LNCaP clone FGC (cell line): Measurements from ENCODE around the gene PAQR3.

Experiments
- DNase-seq: peaks from one replicate; pipeline ENCODE4 v3.0.0-alpha.2; 2011; ENCODE audit warnings: low read depth
- H3K4me3 ChIP-seq: 2 replicates; pipeline ENCODE4 v1.5.1; 2011; ENCODE audit warnings: mild to moderate bottlenecking, low read depth, low read length, control low read depth
- TF ChIP-seq, protein P1 (sequence below): IDR thresholded peaks from 2 replicates; pipeline ENCODE4 v1.5.1; 2012; ENCODE audit warnings: mild to moderate bottlenecking; ENCODE audit not compliant: control insufficient read depth, insufficient read depth; ENCODE audit errors: extremely low read depth

PAQR3 gene

DNA sequence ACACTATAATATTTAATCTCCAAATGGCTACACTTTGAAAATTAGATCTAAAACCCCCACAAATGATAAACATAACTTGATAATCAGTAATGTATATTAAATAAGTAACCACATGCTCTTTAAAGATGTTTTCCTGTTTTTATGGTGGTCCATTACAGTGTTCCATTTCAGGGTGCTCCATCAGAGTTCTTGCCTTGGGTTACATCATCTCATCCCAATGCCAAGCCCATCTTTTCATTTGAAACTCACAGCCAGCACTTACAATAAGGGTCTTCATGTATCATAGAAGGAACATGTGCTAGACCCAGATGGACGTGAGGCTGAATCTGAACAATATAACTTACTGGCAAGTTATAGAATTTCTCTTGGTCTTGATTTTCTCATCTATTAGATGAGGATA is 10.5 kb upstream of the PAQR3 start:
- TF ChIP-seq, protein P1, sequence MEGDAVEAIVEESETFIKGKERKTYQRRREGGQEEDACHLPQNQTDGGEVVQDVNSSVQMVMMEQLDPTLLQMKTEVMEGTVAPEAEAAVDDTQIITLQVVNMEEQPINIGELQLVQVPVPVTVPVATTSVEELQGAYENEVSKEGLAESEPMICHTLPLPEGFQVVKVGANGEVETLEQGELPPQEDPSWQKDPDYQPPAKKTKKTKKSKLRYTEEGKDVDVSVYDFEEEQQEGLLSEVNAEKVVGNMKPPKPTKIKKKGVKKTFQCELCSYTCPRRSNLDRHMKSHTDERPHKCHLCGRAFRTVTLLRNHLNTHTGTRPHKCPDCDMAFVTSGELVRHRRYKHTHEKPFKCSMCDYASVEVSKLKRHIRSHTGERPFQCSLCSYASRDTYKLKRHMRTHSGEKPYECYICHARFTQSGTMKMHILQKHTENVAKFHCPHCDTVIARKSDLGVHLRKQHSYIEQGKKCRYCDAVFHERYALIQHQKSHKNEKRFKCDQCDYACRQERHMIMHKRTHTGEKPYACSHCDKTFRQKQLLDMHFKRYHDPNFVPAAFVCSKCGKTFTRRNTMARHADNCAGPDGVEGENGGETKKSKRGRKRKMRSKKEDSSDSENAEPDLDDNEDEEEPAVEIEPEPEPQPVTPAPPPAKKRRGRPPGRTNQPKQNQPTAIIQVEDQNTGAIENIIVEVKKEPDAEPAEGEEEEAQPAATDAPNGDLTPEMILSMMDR = no peak

DNA sequence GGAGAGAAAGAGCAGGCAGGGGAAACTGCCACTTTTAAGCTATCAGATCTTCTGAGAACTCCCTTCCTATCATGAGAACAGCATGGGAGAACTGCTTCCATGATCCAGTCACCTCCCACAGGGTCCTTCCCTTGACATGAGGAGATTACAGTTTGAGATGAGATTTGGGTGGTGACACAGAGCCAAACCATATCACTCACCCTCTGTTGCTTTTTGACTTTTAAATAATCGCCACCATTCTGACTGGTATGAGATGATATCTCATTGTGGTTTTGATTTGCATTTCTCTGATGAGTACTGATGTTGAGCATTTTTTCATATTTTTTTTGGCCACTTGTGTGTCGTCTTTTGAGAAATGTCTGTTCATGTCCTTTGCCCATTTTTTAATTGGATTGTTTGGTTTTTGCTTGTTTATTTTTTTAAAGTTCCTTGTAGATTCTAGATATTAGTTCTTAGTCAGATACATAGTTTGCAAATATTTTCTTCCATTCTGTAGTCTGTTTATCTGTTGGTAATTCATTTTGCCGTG is 6.5 kb upstream of the PAQR3 start:
- TF ChIP-seq, protein P1 = no peak
- no peak for DNase-seq
- H3K4me3 ChIP-seq = no peak overlapping the region

More for the DNA sequence above, 10.5 kb upstream of the PAQR3 start:
- no peak for DNase-seq
- H3K4me3 ChIP-seq = no peak overlapping the region

DNA sequence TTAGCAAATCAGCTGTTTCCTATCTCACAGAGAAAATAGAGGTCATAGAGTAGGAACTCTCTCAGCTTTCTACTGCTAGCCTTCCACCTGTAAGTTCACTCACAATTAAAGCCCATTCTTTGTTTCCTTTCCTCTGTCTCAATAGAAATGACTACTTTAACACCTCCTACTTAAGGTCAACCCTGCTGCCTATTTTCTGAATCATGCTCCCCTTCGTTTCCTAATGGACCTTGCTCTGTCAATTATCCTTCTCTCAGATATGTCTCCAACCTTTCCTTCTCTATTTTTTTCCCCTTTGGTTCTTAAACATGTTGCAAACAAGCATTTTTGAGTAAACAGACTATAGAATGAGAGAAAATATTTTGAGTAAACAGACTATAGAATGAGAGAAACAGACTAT is 5.1 kb upstream of the PAQR3 start:
- no peak overlapping the region for H3K4me3 ChIP-seq
- no peak for DNase-seq
- TF ChIP-seq, protein P1 = no peak

DNA sequence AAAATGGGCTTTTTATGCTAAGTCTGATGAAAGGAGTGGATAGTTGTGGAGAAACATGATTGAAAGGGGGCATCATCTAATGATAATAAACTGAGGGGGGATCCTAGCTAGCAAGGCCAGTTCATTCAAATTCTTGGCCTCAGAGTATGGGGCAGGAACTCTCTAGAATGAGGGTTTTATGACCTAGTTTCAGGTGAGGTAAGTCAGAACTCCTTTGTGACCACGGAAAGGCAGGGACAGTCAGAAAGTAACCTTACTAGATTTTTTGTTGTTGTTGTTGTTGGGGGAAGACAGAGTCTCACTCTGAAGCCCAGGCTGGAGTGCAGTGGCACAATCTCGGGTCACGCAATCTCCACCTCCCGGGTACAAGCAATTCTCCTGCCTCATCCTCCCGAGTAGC is 1.5 kb upstream of the PAQR3 start:
- DNase-seq = no peak
- TF ChIP-seq, protein P1 = no peak
- no peak overlapping the region for H3K4me3 ChIP-seq

DNA sequence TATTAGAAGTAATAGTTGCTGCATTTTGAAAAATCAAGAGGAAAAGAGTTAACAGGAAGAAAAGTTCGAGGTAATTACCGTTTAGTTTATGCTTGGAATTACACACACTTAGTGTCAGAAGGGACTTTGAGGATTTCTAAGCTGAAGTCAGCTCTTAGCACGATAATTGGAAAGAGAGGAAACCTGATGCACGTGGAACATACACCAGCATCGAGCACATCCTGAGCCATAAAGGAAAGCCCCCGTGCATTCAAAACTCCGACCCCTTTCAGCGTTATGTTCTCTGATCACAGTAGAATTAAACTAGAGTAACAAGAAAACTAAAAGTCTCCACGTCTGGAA is 400 bp upstream of the PAQR3 start:
- TF ChIP-seq, protein P1 = no peak
- H3K4me3 ChIP-seq = peak overlapping the region; percentile 64
- no peak for DNase-seq

DNA sequence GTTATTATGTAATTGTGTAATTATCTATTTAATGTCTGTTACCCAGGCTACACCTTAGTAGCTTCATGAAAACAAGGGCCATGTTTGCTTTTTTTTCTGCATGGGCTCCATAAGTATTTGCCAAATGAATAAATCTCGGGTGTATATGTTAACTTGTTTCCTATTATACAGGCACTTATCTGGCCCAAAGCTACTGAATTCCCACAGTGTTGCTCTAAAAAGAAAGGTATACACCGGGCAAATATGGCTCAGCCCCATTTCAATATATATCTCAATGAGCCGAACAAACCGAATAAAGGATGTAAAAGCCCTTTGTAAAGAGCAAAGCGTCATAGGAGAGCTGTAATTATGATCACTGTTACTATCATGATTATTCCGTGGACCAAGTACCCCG is 767 bp downstream of the PAQR3 start:
- H3K4me3 ChIP-seq = peak overlapping the region; percentile 64
- DNase-seq = no peak
- TF ChIP-seq, protein P1 = no peak

DNA sequence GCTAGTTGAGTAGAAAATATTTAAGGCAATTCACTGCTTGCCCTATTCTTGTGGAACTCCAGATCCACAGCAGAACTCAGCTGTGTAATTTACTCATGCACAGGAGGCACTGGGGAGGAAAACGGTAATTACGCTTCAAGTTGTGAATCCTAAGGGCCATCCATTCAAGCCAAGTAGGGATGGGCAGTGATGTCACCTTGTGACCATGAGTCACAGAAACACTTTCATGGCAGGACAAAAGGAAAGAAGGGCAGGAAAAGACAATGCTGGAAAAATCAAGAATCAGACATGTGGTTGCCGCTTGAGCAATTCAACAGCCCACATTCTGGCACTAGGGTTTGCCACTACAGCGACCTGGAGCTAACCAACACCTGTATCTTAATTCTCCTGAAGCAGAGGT is 1.4 kb downstream of the PAQR3 start:
- no peak overlapping the region for H3K4me3 ChIP-seq
- DNase-seq = no peak
- TF ChIP-seq, protein P1 = no peak
